Measurements from ENCODE around the gene MAX.

Gene MAX

DNA sequence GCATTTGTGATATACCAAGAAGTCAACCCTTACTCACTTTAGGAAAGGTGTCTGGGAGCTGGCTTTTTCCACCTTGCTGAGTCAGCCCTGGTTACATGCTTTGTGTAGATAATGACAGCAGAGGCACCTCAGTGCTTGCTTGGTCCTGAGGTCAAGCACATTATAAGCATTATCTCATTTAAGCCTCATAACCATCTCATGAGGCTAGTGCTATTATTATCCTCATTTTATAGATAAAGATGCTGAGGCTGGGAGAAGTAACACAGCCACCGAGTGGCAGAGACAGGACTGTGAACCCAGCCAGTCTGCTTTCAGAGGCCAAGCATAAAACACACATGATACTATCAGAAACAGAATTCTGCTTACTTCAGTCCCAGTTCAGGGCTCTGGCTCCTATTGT, 29.4 kb downstream of the MAX start:
- DNase-seq (no peak), ATAC-seq (replicated peaks) (no peak)
- Mint-ChIP-seq H3K4me3 (no peak overlapping the region), H3K27ac (no peak overlapping the region), H3K9me3 (no peaks in the 10 kb centered on the region), H3K36me3 (peaks cover 33 to 46% of the 10 kb centered on the region in 2 donors), H3K27me3 (no peaks in the 10 kb centered on the region), H3K4me1 (peaks cover 18 to 25% of the 10 kb centered on the region in 2 donors)

GRCh38 chr14:65072256-65072655, 30.1 kb downstream of the MAX start:
- H3K27me3 Mint-ChIP-seq: no peaks in the 10 kb centered on the region
- ATAC-seq (replicated peaks): no peak
- H3K9me3 Mint-ChIP-seq: no peaks in the 10 kb centered on the region
- H3K4me1 Mint-ChIP-seq: peaks cover 18 to 25% of the 10 kb centered on the region in 2 donors
- DNase-seq: no peak
- H3K4me3 Mint-ChIP-seq: no peak overlapping the region
- H3K27ac Mint-ChIP-seq: no peak overlapping the region
- H3K36me3 Mint-ChIP-seq: peaks cover 32 to 44% of the 10 kb centered on the region in 2 donors

DNA sequence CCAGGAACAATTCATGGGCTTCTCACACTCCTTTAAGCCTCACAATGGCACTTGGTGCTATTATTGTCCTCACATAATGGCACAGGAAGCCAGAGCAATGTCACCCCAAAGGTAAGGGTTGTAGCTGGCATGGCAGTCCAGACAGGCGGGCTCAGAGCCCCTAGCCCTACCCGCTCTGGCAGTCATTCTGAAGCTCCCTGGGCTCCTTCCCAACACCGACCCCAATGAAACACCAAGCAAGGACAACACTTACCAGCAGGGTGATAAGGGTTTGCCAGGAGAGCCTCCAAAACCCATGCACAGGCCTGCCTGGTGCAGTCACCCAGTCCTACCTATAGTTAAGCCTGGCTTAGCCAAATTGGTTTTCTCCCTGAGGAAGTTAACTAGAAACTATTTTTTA, 30.8 kb downstream of the MAX start:
- H3K4me3 Mint-ChIP-seq: no peak overlapping the region
- H3K36me3 Mint-ChIP-seq: peaks cover 30 to 43% of the 10 kb centered on the region in 2 donors
- H3K27me3 Mint-ChIP-seq: no peaks in the 10 kb centered on the region
- ATAC-seq (replicated peaks): no peak
- no peak for DNase-seq
- H3K27ac Mint-ChIP-seq: no peak overlapping the region
- no peaks in the 10 kb centered on the region for H3K9me3 Mint-ChIP-seq
- peaks cover 16 to 25% of the 10 kb centered on the region in 2 donors for H3K4me1 Mint-ChIP-seq

DNA sequence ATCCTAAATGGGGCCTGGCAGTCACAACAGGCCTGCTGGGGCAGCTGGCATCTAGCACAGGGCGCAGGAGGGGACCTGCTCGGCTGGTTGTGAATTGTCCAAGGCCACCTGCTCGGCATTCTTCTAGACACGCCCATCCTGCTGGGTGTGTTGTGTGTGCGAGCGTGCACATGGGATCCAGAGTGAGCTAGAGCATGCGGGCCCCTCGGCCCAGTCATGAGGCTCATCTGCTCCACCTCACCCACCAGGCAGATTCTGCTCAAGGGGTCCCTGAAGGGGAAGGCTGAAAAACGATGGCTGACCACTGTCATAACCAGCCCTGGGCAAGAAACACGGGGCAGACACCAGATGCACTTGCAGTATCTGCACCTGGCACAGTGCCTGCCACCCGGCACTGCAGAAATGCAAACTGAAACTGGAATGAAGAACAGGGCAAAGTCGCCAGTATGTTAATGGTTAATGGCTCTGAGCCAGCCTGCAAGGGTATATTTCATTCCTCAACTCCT, 31.8 kb downstream of the MAX start:
- Mint-ChIP-seq H3K36me3 (peaks cover 33 to 47% of the 10 kb centered on the region in 2 donors), H3K4me1 (peaks cover 13 to 19% of the 10 kb centered on the region in 2 donors), H3K9me3 (no peaks in the 10 kb centered on the region), H3K27me3 (no peaks in the 10 kb centered on the region), H3K4me3 (no peak overlapping the region), H3K27ac (no peak overlapping the region)
- DNase-seq (no peak), ATAC-seq (replicated peaks) (peak in 1 of 2 donors; percentile 33)

DNA sequence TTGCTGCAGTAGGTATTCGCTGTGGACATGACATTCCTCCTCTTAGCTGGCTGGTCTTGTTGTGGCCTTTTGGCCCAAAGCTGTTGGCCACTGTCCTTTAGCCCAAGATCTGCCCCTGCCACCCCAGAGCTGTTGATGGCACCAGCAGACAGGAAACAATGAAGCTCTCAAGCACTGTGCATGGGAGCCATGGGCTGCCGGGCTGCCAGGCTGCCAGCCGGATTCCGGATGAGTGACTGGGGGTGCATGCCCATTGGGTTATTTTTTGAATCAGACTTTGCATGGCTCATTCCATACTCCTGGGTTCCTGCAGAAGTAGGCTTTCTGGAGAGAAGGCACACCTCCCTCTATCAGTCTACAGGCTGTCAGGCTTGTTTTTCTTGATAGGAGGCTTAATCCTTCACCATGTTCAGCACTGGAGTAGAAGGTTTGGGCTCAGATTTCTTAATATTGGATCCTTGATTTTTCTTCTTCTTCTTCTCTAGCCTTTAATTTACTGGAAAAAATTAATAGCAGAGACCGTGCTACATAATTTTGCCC, 32.4 kb downstream of the MAX start:
- peaks cover 10 to 14% of the 10 kb centered on the region in 2 donors for H3K4me1 Mint-ChIP-seq
- DNase-seq (no peak), ATAC-seq (replicated peaks) (no peak)
- H3K36me3 Mint-ChIP-seq: peaks cover 28 to 47% of the 10 kb centered on the region in 2 donors
- H3K4me3 Mint-ChIP-seq: no peak overlapping the region
- no peaks in the 10 kb centered on the region for H3K27me3 Mint-ChIP-seq
- no peaks in the 10 kb centered on the region for H3K9me3 Mint-ChIP-seq
- H3K27ac Mint-ChIP-seq: no peak overlapping the region

GRCh38 chr14:65065719-65066118, 36.6 kb downstream of the MAX start:
- Mint-ChIP-seq H3K27me3 (no peaks in the 10 kb centered on the region), H3K4me3 (no peak overlapping the region), H3K27ac (no peak overlapping the region), H3K4me1 (peaks cover 0 to 2% of the 10 kb centered on the region in 2 donors), H3K9me3 (no peaks in the 10 kb centered on the region), H3K36me3 (peaks cover 48 to 71% of the 10 kb centered on the region in 2 donors)
- DNase-seq: no peak
- ATAC-seq (replicated peaks): no peak

DNA sequence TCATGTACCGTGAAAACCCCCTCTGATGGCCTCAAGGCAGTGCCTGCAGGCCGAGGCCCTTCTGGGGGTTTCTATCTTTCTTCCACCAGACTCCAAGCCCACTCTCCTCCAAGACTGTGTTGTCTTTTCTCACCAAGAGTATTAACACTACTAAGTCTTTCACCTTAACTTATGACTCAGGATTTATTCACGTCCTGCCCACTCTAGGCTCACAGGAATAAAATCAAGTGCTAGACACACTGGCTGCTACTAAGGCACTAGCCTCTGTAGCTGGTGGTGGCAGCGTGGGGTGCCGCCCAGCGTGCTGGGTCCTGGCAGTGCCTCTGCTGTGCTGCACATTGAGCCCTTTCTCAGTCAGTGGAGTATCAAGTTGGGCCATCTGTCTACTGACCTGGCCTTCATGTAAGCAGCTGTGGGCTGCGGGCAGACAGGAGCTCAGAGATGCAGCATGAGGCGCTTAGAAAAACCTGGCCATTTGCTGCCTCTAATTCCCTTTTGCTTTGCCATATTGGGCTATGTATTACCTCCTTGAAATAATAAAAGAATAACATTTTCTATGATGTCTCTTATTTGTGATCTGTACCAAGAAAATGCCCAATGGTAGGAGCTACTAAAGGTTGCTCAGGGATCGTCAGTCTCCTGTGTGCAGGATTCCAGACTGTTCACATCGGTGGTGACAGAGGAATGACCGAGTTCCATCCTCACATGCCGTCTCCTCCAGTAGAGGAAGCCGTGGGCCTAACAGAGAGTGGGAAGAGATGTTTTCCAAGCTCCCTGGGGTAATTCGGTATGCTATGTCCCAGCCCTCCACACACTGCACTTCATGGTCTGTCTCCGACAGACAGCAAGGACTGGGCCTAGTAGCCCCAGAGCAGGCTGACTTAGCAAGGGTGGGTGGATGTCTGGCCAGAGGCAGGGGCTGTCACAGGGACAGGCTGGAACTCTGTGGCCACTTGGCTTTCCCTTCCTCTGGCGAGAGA, 39.9 kb downstream of the MAX start:
- ATAC-seq (replicated peaks) (no peak), DNase-seq (no peak)
- no peaks in the 10 kb centered on the region for H3K27me3 Mint-ChIP-seq
- no peak overlapping the region for H3K27ac Mint-ChIP-seq
- no peak overlapping the region for H3K4me3 Mint-ChIP-seq
- no peaks in the 10 kb centered on the region for H3K9me3 Mint-ChIP-seq
- peaks cover 52 to 77% of the 10 kb centered on the region in 2 donors for H3K36me3 Mint-ChIP-seq
- H3K4me1 Mint-ChIP-seq: no peaks in the 10 kb centered on the region

DNA sequence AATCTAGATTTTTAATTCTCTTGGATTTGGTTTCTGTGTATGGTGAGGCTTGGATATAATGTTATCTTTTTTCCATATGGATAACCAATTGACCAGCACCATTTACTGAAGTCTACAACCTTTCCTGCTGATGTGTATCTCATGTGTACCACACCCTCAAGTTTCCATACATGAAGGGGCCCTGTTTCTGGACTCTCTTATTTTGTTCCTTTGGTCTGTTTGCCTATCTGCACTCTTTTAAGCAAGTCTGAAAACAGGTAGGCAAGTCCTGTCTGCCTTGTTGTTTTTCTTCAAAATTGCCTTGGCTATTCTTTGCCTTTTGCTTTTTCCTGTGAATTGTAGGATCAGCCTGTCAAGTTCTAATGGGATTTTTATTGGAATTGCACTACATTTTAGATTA, 44.6 kb downstream of the MAX start:
- H3K36me3 Mint-ChIP-seq: peaks cover 30 to 66% of the 10 kb centered on the region in 2 donors
- DNase-seq (no peak), ATAC-seq (replicated peaks) (no peak)
- no peak overlapping the region for H3K4me3 Mint-ChIP-seq
- H3K27ac Mint-ChIP-seq: no peak overlapping the region
- H3K4me1 Mint-ChIP-seq: peaks cover 0 to 2% of the 10 kb centered on the region in 2 donors
- no peaks in the 10 kb centered on the region for H3K9me3 Mint-ChIP-seq
- no peaks in the 10 kb centered on the region for H3K27me3 Mint-ChIP-seq

DNA sequence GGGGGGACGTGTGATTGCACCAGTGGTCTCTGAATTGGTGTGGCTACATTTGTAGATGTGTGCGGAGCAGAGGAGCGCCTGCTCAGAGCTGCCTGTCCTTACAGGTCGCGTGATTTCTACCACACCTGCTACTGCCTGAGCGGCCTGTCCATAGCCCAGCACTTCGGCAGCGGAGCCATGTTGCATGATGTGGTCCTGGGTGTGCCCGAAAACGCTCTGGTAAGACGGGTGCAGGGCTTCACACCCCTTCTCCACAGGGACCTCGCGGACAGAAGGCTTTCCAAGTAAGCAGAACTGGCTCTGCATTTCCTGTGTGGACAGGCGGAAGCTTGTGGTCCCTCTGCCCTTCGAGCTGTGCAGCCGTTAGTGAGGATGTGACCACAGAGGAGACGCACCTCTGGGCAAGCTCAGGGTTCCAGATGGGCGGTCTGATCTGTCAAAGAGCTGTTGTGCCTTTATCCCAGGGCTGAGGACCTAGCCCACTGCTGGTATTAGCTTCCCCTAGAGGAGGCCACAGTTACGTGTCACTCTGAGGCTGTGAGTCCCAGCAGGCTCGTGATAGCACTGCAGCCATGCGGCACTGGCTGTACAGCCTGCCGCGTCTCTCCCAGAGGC, 47.7 kb downstream of the MAX start:
- peaks cover 0 to 2% of the 10 kb centered on the region in 2 donors for H3K4me1 Mint-ChIP-seq
- no peaks in the 10 kb centered on the region for H3K27me3 Mint-ChIP-seq
- ATAC-seq (replicated peaks): peak; percentile 46 to 61
- H3K9me3 Mint-ChIP-seq: no peaks in the 10 kb centered on the region
- H3K36me3 Mint-ChIP-seq: peaks cover 13 to 47% of the 10 kb centered on the region in 2 donors
- DNase-seq: no peak
- no peak overlapping the region for H3K4me3 Mint-ChIP-seq
- H3K27ac Mint-ChIP-seq: no peak overlapping the region

- no peaks in the 10 kb centered on the region for H3K27me3 Mint-ChIP-seq
- DNase-seq (no peak), ATAC-seq (replicated peaks) (no peak)
- H3K36me3 Mint-ChIP-seq: peaks cover 8 to 39% of the 10 kb centered on the region in 2 donors
- H3K4me1 Mint-ChIP-seq: peaks cover 0 to 2% of the 10 kb centered on the region in 2 donors
- H3K4me3 Mint-ChIP-seq: no peak overlapping the region
- H3K27ac Mint-ChIP-seq: no peak overlapping the region
- H3K9me3 Mint-ChIP-seq: no peaks in the 10 kb centered on the region
These were observed 48.9 kb downstream of the MAX start for GRCh38 chr14:65053466-65053865.

DNA sequence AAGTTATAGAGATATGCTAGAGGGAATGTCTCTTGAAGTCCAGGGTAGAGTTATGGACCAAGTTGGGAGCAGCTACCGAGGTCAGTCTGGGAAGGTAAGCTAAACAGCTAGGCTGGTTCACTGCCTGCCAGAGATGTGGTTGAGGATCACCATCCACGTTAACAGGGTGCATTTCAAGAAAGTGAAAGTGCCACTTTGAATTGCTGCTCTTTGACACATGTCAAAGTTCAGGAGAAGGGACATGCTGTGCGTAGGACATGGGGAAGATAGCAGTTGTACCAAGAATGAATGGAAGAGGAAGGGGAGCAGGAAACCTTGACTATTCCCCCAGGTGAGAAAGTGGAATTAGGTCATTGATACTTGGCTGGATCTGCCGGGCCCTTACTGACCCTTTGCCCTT, 49.5 kb downstream of the MAX start:
- H3K4me3 Mint-ChIP-seq: no peak overlapping the region
- DNase-seq (no peak), ATAC-seq (replicated peaks) (no peak)
- peaks cover 0 to 2% of the 10 kb centered on the region in 2 donors for H3K4me1 Mint-ChIP-seq
- no peaks in the 10 kb centered on the region for H3K27me3 Mint-ChIP-seq
- no peaks in the 10 kb centered on the region for H3K9me3 Mint-ChIP-seq
- H3K27ac Mint-ChIP-seq: no peak overlapping the region
- H3K36me3 Mint-ChIP-seq: peaks cover 5 to 35% of the 10 kb centered on the region in 2 donors

GRCh38 chr14:65045709-65046108, 56.6 kb downstream of the MAX start:
- H3K36me3 Mint-ChIP-seq: peaks cover 33 to 49% of the 10 kb centered on the region in 2 donors

DNA sequence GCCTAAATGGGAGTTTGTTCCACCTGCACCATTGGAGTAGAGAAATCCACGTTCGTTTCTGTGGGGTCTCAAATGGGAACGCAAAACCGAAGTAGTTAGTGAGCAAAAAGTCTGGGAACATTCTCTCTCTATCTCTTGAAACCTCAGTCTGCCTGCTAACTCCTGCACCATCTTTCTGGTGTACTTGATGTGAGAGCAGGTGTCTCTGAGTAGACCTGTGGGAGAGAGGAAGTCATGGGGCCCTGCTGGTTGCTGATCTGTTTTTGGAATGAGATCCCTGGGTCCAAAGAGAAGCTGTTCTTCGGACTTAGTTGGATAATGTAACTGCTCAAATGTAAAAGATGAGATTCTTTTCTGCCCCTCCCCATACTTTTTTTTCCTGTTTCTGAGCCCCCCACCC, 57.3 kb downstream of the MAX start:
- Mint-ChIP-seq H3K4me1 (peaks cover 10 to 14% of the 10 kb centered on the region in 2 donors), H3K27me3 (no peaks in the 10 kb centered on the region), H3K9me3 (no peaks in the 10 kb centered on the region), H3K36me3 (peaks cover 33 to 50% of the 10 kb centered on the region in 2 donors), H3K4me3 (no peak overlapping the region), H3K27ac (no peak overlapping the region)
- no peak for DNase-seq
- no peak for ATAC-seq (replicated peaks)

More at GRCh38 chr14:65045709-65046108, 56.6 kb downstream of the MAX start:
- Mint-ChIP-seq H3K27ac (no peak overlapping the region), H3K4me3 (no peak overlapping the region), H3K9me3 (no peaks in the 10 kb centered on the region), H3K27me3 (no peaks in the 10 kb centered on the region), H3K4me1 (peaks cover 10 to 14% of the 10 kb centered on the region in 2 donors)
- ATAC-seq (replicated peaks) (no peak), DNase-seq (no peak)

DNA sequence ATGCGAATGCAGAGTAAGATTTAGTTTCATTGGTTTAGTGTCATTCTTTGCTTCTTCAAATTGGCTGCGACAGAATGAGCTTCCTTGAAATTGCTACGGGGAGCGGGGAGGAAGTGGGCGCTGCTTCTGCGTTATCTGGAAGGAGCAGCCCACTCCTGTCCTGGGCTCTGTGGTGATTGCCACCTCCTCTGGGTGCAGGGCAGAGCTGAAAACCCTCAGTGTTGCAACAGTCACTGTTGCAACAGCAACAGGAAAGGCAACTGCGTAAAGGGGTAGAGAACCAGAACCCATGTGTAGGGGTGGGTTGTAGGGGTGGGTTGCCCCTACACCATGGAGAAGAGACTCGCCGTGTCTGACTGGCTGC, 57.7 kb downstream of the MAX start:
- Mint-ChIP-seq H3K36me3 (peaks cover 33 to 50% of the 10 kb centered on the region in 2 donors), H3K4me1 (peaks cover 10 to 14% of the 10 kb centered on the region in 2 donors), H3K27ac (peak overlapping the region; percentile 47), H3K27me3 (no peaks in the 10 kb centered on the region), H3K4me3 (no peak overlapping the region), H3K9me3 (no peaks in the 10 kb centered on the region)
- DNase-seq (no peak), ATAC-seq (replicated peaks) (no peak)

Measured in stimulated activated naive B cell treated with anti-CD40 and anti-IgM and Interleukin-4, amounts not matched to agents 10 μg/mL and 1 μg/mL and 100 μg/mL, for 72 hours (primary cell).